Activated CD8-positive, alpha-beta memory T cell treated with anti-CD3 and anti-CD28 coated beads, Interleukin-2, amount 10 ng/mL, durations not matched to agents 7 days and 5 days (primary cell): ENCODE data around the gene SLC16A13. TPM values are rescaled to one million over a fixed set of nuclear protein-coding genes. Genes with fewer than 3 reads are reported as not detected.

Source experiments
- ATAC-seq: fragments of 150-1000 bp; cut with Tn5 transposase; one replicate; pipeline ENCODE4 v1.10.0; 2021; ENCODE audit warnings: moderate library complexity
- CTCF ChIA-PET: fragments of 350-600 bp; sonication (Branson Sonifier 250); formaldehyde crosslinking; loops from one replicate; lab custom pipeline; 2021; ENCODE audit warnings: antibody characterized with exemption; lab: Charles Lee
- DNase-seq: peaks from one replicate; pipeline ENCODE4 v3.0.0-alpha.2; 2020
- H3K27ac Mint-ChIP-seq: one replicate; pipeline ENCODE4 v1.8.0; 2021; ENCODE audit warnings: mild to moderate bottlenecking, mixed read lengths
- H3K27me3 Mint-ChIP-seq: one replicate; pipeline ENCODE4 v1.8.0; 2021; ENCODE audit warnings: mixed read lengths
- H3K36me3 Mint-ChIP-seq: one replicate; pipeline ENCODE4 v1.8.0; 2021; ENCODE audit warnings: mild to moderate bottlenecking, mixed read lengths
- H3K4me1 Mint-ChIP-seq: one replicate; pipeline ENCODE4 v1.8.0; 2021; ENCODE audit warnings: mixed read lengths
- H3K4me3 Mint-ChIP-seq: one replicate; pipeline ENCODE4 v1.8.0; 2021; ENCODE audit warnings: mild to moderate bottlenecking, moderate library complexity, mixed read lengths
- H3K9me3 Mint-ChIP-seq: one replicate; pipeline ENCODE4 v1.8.0; 2022; ENCODE audit warnings: low read depth, mixed read lengths
- total RNA-seq, 2 experiments: library from RNA; stranded (reverse); gene quantifications; one replicate each; pipeline ENCODE4 v1.2.3, GENCODE V29; 2021

SLC16A13 gene
- total RNA-seq, 2 experiments from 2014 or later = 19.0 to 34.1 TPM

DNA sequence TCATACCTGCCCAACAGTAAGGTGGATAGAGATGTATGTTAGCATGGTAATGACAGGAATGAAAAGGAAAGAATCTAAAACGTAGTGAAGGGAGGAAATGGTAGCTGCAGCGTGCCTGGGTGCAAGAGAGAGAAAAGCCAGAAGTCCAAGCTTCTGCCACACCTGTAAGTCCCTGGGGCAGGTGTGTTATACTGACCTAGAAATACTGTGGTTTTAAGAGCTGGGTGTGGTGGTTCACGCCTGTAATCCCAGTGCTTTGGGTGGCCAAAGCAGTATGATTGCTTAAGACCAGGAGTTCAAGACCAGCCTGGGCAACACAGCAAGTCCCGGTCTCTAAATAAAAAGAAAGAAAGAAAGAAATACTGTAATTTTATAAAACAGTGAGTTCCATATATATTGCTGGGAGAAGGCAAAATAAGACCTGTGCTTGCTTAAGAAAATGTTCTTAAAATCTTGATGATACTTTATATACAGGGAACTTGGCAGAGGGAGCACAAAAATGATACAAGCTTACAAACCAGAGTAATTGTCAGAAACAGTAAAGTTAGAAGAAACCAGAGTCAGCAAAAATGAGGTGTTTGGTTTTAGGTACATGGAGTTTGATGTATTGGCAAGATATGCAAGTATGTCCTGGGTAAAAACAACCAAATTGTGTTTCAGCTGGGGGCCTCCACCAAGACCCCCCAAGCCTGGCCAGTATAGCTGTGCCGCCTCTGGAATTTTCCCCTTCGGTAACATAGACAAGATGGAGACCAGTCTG lies 33.3 kb upstream of the SLC16A13 start:
- Mint-ChIP-seq H3K4me1 (peaks cover 8% of the 10 kb centered on the region), H3K27ac (no peak overlapping the region), H3K27me3 (no peaks in the 10 kb centered on the region), H3K9me3 (no peaks in the 10 kb centered on the region), H3K36me3 (peaks cover 24% of the 10 kb centered on the region), H3K4me3 (no peak overlapping the region)
- CTCF ChIA-PET = interaction anchor here (1.1 to 8.2 kb wide), 7 partner anchors 12 to 159 kb away, joined by 4 to 136 read pairs (median 43); partner anchors contain the start of genes BCL6B and RNASEK
- ATAC-seq (no peak), DNase-seq (no peak)

- Mint-ChIP-seq H3K36me3 (peaks cover 15% of the 10 kb centered on the region), H3K27ac (no peak overlapping the region), H3K4me3 (no peak overlapping the region), H3K9me3 (no peaks in the 10 kb centered on the region), H3K4me1 (peaks cover 11% of the 10 kb centered on the region), H3K27me3 (no peaks in the 10 kb centered on the region)
- DNase-seq (no peak), ATAC-seq (no peak)
- CTCF ChIA-PET = interaction anchor here (0.8 to 8.2 kb wide), 23 partner anchors 10 to 343 kb away, joined by 3 to 136 read pairs (median 4); partner anchors contain the start of genes BCL6B, RNASEK and SLC16A13
Observed at GRCh38 chr17:7003745-7004144, 32.1 kb upstream of the SLC16A13 start.

DNA sequence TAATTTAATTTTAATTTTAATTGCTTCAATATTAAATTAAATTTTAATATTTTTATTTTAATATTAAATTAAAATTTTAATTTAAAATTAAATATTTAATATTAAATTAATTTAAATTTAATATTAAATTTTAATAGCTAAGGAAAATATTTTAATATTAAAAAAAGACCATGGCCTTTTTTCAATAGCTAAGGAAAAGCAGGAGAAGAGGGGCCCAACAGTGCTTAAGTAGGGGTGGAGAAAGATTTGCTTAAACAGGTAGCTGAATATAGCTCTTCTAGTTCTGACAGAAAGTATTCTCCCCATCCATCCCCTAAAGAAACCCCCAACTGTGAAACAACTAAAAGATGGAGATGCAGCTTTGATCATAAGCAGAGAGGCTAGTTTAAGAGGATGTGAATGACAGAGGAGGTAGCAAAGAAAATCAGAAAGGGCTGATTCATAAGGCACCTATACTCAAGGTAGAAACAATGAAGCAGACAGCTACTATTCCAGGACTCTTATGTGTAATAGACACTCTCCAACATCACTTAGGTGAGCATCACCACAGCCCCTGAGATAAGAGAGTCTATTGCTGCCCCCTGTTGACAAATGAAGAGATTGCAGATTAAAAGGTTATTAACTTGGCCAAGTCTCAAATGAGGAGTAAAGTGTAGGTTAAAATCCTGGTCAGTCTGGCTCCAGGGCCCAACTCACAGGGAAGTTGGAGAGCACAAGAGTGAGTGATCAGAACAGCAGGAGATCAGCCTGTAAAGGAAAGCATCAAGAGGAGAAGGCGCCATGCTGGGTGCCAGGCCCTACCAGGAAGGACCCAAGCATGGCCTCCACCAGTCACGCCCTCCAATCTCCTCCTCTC lies 31.2 kb upstream of the SLC16A13 start:
- Mint-ChIP-seq H3K4me1 (peaks cover 20% of the 10 kb centered on the region), H3K27me3 (no peaks in the 10 kb centered on the region), H3K4me3 (no peak overlapping the region), H3K27ac (peak overlapping the region; percentile 40), H3K36me3 (peaks cover 18% of the 10 kb centered on the region), H3K9me3 (no peaks in the 10 kb centered on the region)
- ATAC-seq (peak; percentile 95), DNase-seq (no peak)
- CTCF ChIA-PET = interaction anchor here (0.6 to 8.2 kb wide), 33 partner anchors 9 to 365 kb away, joined by 3 to 136 read pairs (median 4); partner anchors contain the start of genes BCL6B, RNASEK, SLC16A13 and XAF1

DNA sequence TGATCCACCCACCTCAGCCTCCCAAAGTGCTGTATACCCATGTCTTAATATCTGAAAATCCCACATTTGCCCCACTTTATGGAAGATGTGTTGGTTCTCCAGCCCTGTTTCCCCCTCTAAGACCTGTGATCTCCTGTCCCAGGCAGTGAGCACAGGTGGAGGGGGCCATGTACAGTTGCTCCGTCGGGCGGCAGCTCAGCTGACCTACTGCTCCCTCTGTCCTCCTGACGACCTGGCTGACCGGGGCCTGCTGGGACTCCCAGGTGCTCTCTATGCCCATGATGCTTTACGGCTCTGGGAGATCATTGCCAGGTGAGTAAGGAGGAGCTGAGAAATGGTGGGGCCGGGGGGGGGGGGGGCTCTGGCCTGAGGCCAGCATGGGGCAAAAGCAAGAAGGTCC lies 30.1 kb upstream of the SLC16A13 start:
- H3K27ac Mint-ChIP-seq = no peak overlapping the region
- no peaks in the 10 kb centered on the region for H3K9me3 Mint-ChIP-seq
- H3K4me3 Mint-ChIP-seq = no peak overlapping the region
- no peak for DNase-seq
- H3K27me3 Mint-ChIP-seq = no peaks in the 10 kb centered on the region
- no peak for ATAC-seq
- H3K36me3 Mint-ChIP-seq = peaks cover 15% of the 10 kb centered on the region
- H3K4me1 Mint-ChIP-seq = peaks cover 31% of the 10 kb centered on the region
- CTCF ChIA-PET = interaction anchor here (0.6 to 8.2 kb wide), 7 partner anchors 16 to 276 kb away, joined by 3 to 136 read pairs (median 5); partner anchors contain the start of gene BCL6B

- Mint-ChIP-seq H3K27ac (no peak overlapping the region), H3K27me3 (no peaks in the 10 kb centered on the region), H3K9me3 (no peaks in the 10 kb centered on the region), H3K36me3 (peaks cover 8% of the 10 kb centered on the region), H3K4me3 (no peak overlapping the region), H3K4me1 (peaks cover 45% of the 10 kb centered on the region)
- CTCF ChIA-PET = interaction anchor here (0.8 to 8.2 kb wide), 5 partner anchors 15 to 96 kb away, joined by 3 to 136 read pairs (median 10); partner anchors contain the start of gene BCL6B
- DNase-seq = no peak
- ATAC-seq = no peak
Observed at GRCh38 chr17:7007143-7007542, 28.7 kb upstream of the SLC16A13 start.

DNA sequence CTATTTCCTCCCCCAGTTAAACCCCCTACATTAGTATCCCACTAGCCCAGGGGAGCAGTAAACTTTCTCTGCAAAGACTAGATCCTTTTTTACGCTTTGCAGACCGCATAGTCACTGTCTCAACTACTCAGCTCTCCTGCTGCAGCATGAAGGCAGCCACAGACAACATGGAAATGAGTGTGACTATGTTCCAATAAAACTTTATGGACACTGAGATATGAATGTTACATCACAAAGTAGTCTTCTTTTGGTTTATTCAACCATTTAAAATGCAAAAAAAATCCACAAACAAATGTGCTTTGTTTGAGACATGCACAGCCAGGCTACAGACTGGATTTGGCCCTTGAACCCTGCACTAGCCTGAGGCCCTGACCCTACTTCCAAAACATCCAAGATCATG lies 25.3 kb upstream of the SLC16A13 start:
- DNase-seq (no peak), ATAC-seq (no peak)
- Mint-ChIP-seq H3K27ac (peak overlapping the region; percentile 60), H3K27me3 (no peaks in the 10 kb centered on the region), H3K4me3 (peak overlapping the region; percentile 83), H3K36me3 (peaks cover 15% of the 10 kb centered on the region), H3K9me3 (no peaks in the 10 kb centered on the region), H3K4me1 (peaks cover 43% of the 10 kb centered on the region)
- CTCF ChIA-PET = interaction anchor here (1.2 to 3.8 kb wide), 3 partner anchors 35 to 231 kb away, joined by 3 to 16 read pairs (median 4); no protein-coding TSS in a partner anchor

DNA sequence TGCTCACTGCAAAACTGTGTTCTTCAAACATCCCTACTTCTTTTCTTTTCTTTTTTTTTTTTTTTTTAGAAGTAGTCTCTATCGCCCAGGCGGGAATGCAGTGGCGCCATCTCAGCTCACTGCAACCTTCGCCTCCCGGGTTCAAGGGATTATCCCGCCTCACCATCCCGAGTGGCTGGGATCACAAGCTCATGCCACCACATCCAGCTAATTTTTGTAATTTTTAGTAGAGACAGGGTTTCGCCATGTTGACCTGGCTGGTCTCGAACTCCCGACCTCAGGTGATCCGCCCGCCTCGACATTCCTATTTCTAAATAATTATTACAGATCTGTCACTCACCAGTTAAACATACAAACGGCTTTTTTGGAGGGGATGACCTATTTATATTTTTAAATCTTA lies 24.4 kb upstream of the SLC16A13 start:
- Mint-ChIP-seq H3K36me3 (peaks cover 21% of the 10 kb centered on the region), H3K4me3 (peak overlapping the region; percentile 83)
- DNase-seq = no peak

GRCh38 chr17:7011942-7012254 lies 23.9 kb upstream of the SLC16A13 start:
- no peak for ATAC-seq
- H3K9me3 Mint-ChIP-seq = no peaks in the 10 kb centered on the region
- peaks cover 24% of the 10 kb centered on the region for H3K36me3 Mint-ChIP-seq
- peak overlapping the region; percentile 83 for H3K4me3 Mint-ChIP-seq
- H3K27ac Mint-ChIP-seq = peak overlapping the region; percentile 98
- no peaks in the 10 kb centered on the region for H3K27me3 Mint-ChIP-seq
- H3K4me1 Mint-ChIP-seq = peaks cover 57% of the 10 kb centered on the region
- no peak for DNase-seq
- CTCF ChIA-PET = interaction anchor here (0.8 to 7.2 kb wide), 7 partner anchors 8 to 158 kb away, joined by 3 to 43 read pairs (median 10); partner anchors contain the start of genes BCL6B and SLC16A13

More for the DNA sequence above, 24.4 kb upstream of the SLC16A13 start:
- Mint-ChIP-seq H3K9me3 (no peaks in the 10 kb centered on the region), H3K27ac (peak overlapping the region; percentile 98), H3K27me3 (no peaks in the 10 kb centered on the region), H3K4me1 (peaks cover 52% of the 10 kb centered on the region)
- CTCF ChIA-PET = interaction anchor here (1.2 to 7.2 kb wide), 7 partner anchors 8 to 230 kb away, joined by 3 to 43 read pairs (median 10); partner anchors contain the start of genes BCL6B and SLC16A13
- ATAC-seq = no peak

GRCh38 chr17:7014261-7014994 lies 21.4 kb upstream of the SLC16A13 start:
- H3K4me1 Mint-ChIP-seq = peaks cover 67% of the 10 kb centered on the region
- DNase-seq (peak; percentile 99), ATAC-seq (peak; percentile 87)
- peak overlapping the region; percentile 83 for H3K4me3 Mint-ChIP-seq
- H3K9me3 Mint-ChIP-seq = no peaks in the 10 kb centered on the region
- H3K27me3 Mint-ChIP-seq = no peaks in the 10 kb centered on the region
- CTCF ChIA-PET = interaction anchor here (2.9 to 7.2 kb wide), 3 partner anchors 11 to 104 kb away, joined by 15 to 43 read pairs (median 16); no protein-coding TSS in a partner anchor
- peaks cover 32% of the 10 kb centered on the region for H3K36me3 Mint-ChIP-seq
- peak overlapping the region; percentile 98 for H3K27ac Mint-ChIP-seq

GRCh38 chr17:7014995-7015958 lies 20.5 kb upstream of the SLC16A13 start:
- CTCF ChIA-PET = interaction anchor here (1.1 to 7.2 kb wide), 6 partner anchors 12 to 104 kb away, joined by 4 to 43 read pairs (median 16); partner anchors contain the start of gene SLC16A13
- no peaks in the 10 kb centered on the region for H3K9me3 Mint-ChIP-seq
- H3K36me3 Mint-ChIP-seq = peaks cover 30% of the 10 kb centered on the region
- peaks cover 62% of the 10 kb centered on the region for H3K4me1 Mint-ChIP-seq
- DNase-seq (peak; percentile 90), ATAC-seq (peak; percentile 7)
- H3K27me3 Mint-ChIP-seq = no peaks in the 10 kb centered on the region
- H3K4me3 Mint-ChIP-seq = peak overlapping the region; percentile 83
- peak overlapping the region; percentile 98 for H3K27ac Mint-ChIP-seq

DNA sequence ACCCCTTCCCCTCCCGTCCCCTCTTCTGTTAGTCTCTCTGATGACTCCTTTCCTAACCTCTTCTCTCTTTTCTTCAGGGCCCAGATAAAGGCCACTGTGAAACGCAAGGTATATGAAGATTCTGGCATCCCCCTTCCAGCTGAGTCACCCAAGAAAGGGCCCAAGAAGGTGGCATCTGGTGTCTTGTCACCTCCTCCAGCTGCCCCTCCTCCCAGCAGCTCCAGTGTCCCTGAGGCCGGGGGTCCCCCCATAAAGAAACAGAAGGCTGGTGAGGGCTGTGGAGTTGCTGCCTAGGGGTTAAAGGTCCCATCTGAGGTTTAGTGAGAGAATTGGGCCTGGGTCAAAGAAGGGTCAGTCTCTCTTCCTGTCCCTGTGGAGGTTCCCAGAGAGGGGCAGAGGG lies 19.4 kb upstream of the SLC16A13 start:
- DNase-seq (no peak), ATAC-seq (no peak)
- H3K4me1 Mint-ChIP-seq = peaks cover 62% of the 10 kb centered on the region
- peak overlapping the region; percentile 98 for H3K27ac Mint-ChIP-seq
- H3K27me3 Mint-ChIP-seq = no peaks in the 10 kb centered on the region
- peaks cover 30% of the 10 kb centered on the region for H3K36me3 Mint-ChIP-seq
- peak overlapping the region; percentile 83 for H3K4me3 Mint-ChIP-seq
- CTCF ChIA-PET = interaction anchor here (1.2 to 7.2 kb wide), 5 partner anchors 13 to 106 kb away, joined by 4 to 43 read pairs (median 16); partner anchors contain the start of gene SLC16A13
- H3K9me3 Mint-ChIP-seq = no peaks in the 10 kb centered on the region
